HG03103 (cell line): ENCODE measurements around the gene ADPRS.

Experiments used
- ATAC-seq: cut with Tn5 transposase; IDR thresholded peaks from one replicate; pipeline ENCODE4 v1.9.1; 2021; ENCODE audit warnings: low read depth; ENCODE audit not compliant: unreplicated experiment

Gene ADPRS

GRCh38 chr1:36107394-36107793, 18.7 kb downstream of the ADPRS start:
- ATAC-seq, result no peak

GRCh38 chr1:36108314-36108713, 19.6 kb downstream of the ADPRS start:
- no peak for ATAC-seq

- no peak for ATAC-seq
Measured at GRCh38 chr1:36109041-36109679, 20.5 kb downstream of the ADPRS start.

GRCh38 chr1:36111151-36111550, 22.5 kb downstream of the ADPRS start:
- no peak for ATAC-seq

GRCh38 chr1:36112823-36113222, 24.1 kb downstream of the ADPRS start:
- ATAC-seq, result no peak

- ATAC-seq, result no peak
Measured at GRCh38 chr1:36114371-36114770, 25.7 kb downstream of the ADPRS start.

GRCh38 chr1:36115200-36115669, 26.5 kb downstream of the ADPRS start:
- no peak for ATAC-seq

GRCh38 chr1:36115931-36116330, 27.2 kb downstream of the ADPRS start:
- ATAC-seq, result no peak

GRCh38 chr1:36116901-36117300, 28.2 kb downstream of the ADPRS start:
- ATAC-seq, result no peak

GRCh38 chr1:36118447-36119204, 29.9 kb downstream of the ADPRS start:
- no peak for ATAC-seq

GRCh38 chr1:36119456-36119855, 30.8 kb downstream of the ADPRS start:
- no peak for ATAC-seq

GRCh38 chr1:36122062-36123030, 33.7 kb downstream of the ADPRS start:
- no peak for ATAC-seq

GRCh38 chr1:36123356-36123755, 34.7 kb downstream of the ADPRS start:
- no peak for ATAC-seq

- ATAC-seq, result no peak
Measured at GRCh38 chr1:36124404-36125128, 35.9 kb downstream of the ADPRS start.

- ATAC-seq, result no peak
Measured at GRCh38 chr1:36125129-36125991, 36.7 kb downstream of the ADPRS start, which contains the start of gene COL8A2. Gene COL8A2 (minus strand): TSS chr1:36125222. CDS start chr1:36100242, 24,980 bp downstream.

- no peak for ATAC-seq
Measured at GRCh38 chr1:36126005-36126716, 37.5 kb downstream of the ADPRS start.

GRCh38 chr1:36126797-36127500, 38.3 kb downstream of the ADPRS start:
- no peak for ATAC-seq
